Parathyroid adenoma (tissue), 2 donors: ENCODE results near the gene TFDP1.

ENCODE experiments used
- H2AFZ ChIP-seq: fragments of 300-600 bp; sonication (generic); one replicate; pipeline ENCODE4 v1.7.0; 2017; ENCODE audit warnings: antibody characterized with exemption, mild to moderate bottlenecking
- H3K27ac ChIP-seq: fragments of 300-600 bp; sonication (generic); one replicate; pipeline ENCODE4 v1.7.0; 2017
- H3K27me3 ChIP-seq: fragments of 300-600 bp; sonication (generic); one replicate; pipeline ENCODE4 v1.7.0; 2017; ENCODE audit warnings: low read length; ENCODE audit not compliant: control insufficient read depth, insufficient read depth
- H3K36me3 ChIP-seq: fragments of 300-600 bp; sonication (generic); one replicate; pipeline ENCODE4 v1.7.0; 2017; ENCODE audit warnings: low read length; ENCODE audit not compliant: control insufficient read depth, insufficient read depth
- H3K4me1 ChIP-seq: fragments of 300-600 bp; sonication (generic); one replicate; pipeline ENCODE4 v1.7.0; 2017; ENCODE audit warnings: control low read depth
- H3K4me2 ChIP-seq: fragments of 300-600 bp; sonication (generic); one replicate; pipeline ENCODE4 v1.7.0; 2017; ENCODE audit warnings: low read length
- H3K4me3 ChIP-seq: fragments of 300-600 bp; sonication (generic); one replicate; pipeline ENCODE4 v1.7.0; 2017; ENCODE audit warnings: low read depth, low read length
- H3K79me2 ChIP-seq: fragments of 300-600 bp; sonication (generic); one replicate; pipeline ENCODE4 v1.7.0; 2017; ENCODE audit warnings: control low read depth
- H3K9ac ChIP-seq: fragments of 300-600 bp; sonication (generic); one replicate; pipeline ENCODE4 v1.7.0; 2017; ENCODE audit warnings: mild to moderate bottlenecking
- H3K9me3 ChIP-seq: fragments of 300-600 bp; sonication (generic); one replicate; pipeline ENCODE4 v1.7.0; 2017; ENCODE audit warnings: low read length; ENCODE audit not compliant: control insufficient read depth
- CTCF ChIP-seq: fragments of 300-600 bp; sonication (generic); IDR thresholded peaks from one replicate; pipeline ENCODE4 v1.7.0; 2017; ENCODE audit warnings: antibody characterized with exemption, mild to moderate bottlenecking
- donor health status: primary hyperparathyroidism.

TFDP1 gene

DNA sequence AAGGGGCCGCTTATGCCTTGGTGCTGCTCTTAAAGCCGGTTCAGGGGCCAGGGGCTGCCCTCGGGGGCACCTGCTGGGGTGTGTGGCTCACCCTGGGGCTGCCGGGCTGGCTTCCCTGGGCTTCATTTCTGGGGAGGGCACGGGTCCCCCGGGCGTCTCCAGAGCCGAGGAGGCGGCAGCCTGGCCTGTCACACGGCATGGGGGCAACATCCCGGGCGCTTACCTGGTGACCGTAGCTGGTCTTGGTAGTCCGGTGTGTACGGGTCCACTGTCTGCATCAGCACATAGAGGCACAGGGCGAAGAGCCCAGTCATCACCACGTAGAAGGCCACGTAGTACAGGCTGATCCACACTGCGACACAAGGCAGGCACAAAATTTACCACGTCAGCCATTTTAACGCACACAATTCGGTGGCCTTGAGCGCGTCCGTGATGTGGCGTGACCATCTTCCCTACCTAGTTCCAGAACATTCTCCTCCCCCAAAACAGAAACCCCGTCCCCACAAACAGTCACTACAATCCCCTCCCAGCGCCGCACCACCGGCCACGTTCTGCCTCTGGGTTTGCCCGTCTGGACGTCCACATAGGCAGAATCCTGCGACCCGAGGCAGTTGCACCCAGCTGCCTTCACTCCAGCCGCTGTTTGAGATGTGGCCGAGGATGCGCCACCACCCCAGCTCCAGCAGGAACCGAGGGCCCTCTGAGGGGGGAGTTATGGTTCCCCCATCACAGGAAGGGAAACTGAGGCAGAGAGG, 70.2 kb downstream of the TFDP1 start:
- H3K9me3 ChIP-seq: no peaks in the 10 kb centered on the region
- H2AFZ ChIP-seq: no peak overlapping the region
- TF ChIP-seq CTCF: no peak
- H3K4me2 ChIP-seq: no peak overlapping the region
- H3K27ac ChIP-seq: peak overlapping the region; percentile 63
- H3K4me3 ChIP-seq: no peak overlapping the region
- H3K36me3 ChIP-seq: no peaks in the 10 kb centered on the region
- H3K27me3 ChIP-seq: no peaks in the 10 kb centered on the region
- H3K79me2 ChIP-seq: no peaks in the 10 kb centered on the region
- H3K4me1 ChIP-seq: peaks cover 9% of the 10 kb centered on the region
- H3K9ac ChIP-seq: no peak overlapping the region

GRCh38 chr13:113655346-113656002, 70.9 kb downstream of the TFDP1 start:
- no peaks in the 10 kb centered on the region for H3K9me3 ChIP-seq

DNA sequence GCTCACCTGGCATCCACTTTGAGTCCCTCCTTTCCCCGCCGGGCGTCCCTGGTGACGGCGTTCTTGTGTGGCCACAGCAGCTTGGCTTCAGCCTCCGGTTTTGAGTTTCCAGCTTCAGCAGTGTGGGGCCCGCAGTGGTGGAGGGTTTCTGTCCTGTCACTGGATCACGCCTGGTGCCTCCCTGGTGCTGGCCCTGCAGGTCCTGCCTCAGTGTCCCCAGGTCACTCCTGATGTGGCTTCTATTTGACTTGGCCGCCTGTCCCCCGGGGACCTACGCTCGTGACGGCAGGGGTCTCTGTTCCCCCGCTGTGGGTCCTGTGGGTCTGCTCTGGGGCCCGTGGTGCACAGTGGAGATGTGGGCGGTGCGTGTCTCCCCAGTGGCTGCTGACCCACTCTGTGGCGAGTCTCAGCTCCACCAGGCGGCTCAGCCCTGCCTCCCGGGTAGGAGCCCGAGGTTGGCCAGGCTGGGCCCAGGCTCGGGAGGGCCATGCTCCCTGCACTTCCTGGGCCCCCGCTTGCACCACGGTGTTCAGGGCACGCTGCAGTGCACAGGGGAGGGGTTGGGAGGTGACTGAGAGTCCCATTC, 71.5 kb downstream of the TFDP1 start:
- no peak for TF ChIP-seq CTCF
- Histone ChIP-seq H3K4me3 (no peak overlapping the region), H3K27ac (peak overlapping the region; percentile 63)

More at GRCh38 chr13:113655346-113656002, 70.9 kb downstream of the TFDP1 start:
- H3K36me3 ChIP-seq: no peaks in the 10 kb centered on the region
- no peak overlapping the region for H3K9ac ChIP-seq
- peaks cover 9% of the 10 kb centered on the region for H3K4me1 ChIP-seq
- peak overlapping the region; percentile 63 for H3K27ac ChIP-seq
- H2AFZ ChIP-seq: peak overlapping the region; percentile 66
- no peak overlapping the region for H3K4me2 ChIP-seq
- no peak for TF ChIP-seq CTCF
- H3K4me3 ChIP-seq: no peak overlapping the region
- no peaks in the 10 kb centered on the region for H3K27me3 ChIP-seq
- no peaks in the 10 kb centered on the region for H3K79me2 ChIP-seq

GRCh38 chr13:113656831-113657671, 72.5 kb downstream of the TFDP1 start:
- TF ChIP-seq CTCF: no peak
- H2AFZ ChIP-seq: no peak overlapping the region
- H3K79me2 ChIP-seq: no peaks in the 10 kb centered on the region
- H3K27ac ChIP-seq: no peak overlapping the region
- H3K4me1 ChIP-seq: peaks cover 9% of the 10 kb centered on the region
- no peak overlapping the region for H3K4me3 ChIP-seq
- H3K36me3 ChIP-seq: no peaks in the 10 kb centered on the region
- H3K27me3 ChIP-seq: no peaks in the 10 kb centered on the region
- no peaks in the 10 kb centered on the region for H3K9me3 ChIP-seq
- H3K9ac ChIP-seq: no peak overlapping the region
- H3K4me2 ChIP-seq: no peak overlapping the region

More for the DNA sequence above, 71.5 kb downstream of the TFDP1 start:
- Histone ChIP-seq H3K79me2 (no peaks in the 10 kb centered on the region), H3K9me3 (no peaks in the 10 kb centered on the region), H3K27me3 (no peaks in the 10 kb centered on the region), H3K36me3 (no peaks in the 10 kb centered on the region), H2AFZ (peak overlapping the region; percentile 66), H3K4me1 (peaks cover 9% of the 10 kb centered on the region), H3K9ac (no peak overlapping the region), H3K4me2 (no peak overlapping the region)
